ENCODE data around the gene MLYCD.

MLYCD gene

GRCh38 chr16:83856792-83857191 is 42.1 kb upstream of the MLYCD start:
- no peaks in the 10 kb centered on the region for H3K36me3 ChIP-seq (ENCODE audit: control insufficient read depth, low read length)
- H3K4me2 ChIP-seq (ENCODE audit: low read length), result no peak overlapping the region
- no peak overlapping the region for H3K27ac ChIP-seq (ENCODE audit: low read depth, low read length)
- no peaks in the 10 kb centered on the region for H3K79me2 ChIP-seq (ENCODE audit: control insufficient read depth, low read length)
- H3K9me3 ChIP-seq (ENCODE audit: control insufficient read depth, insufficient read depth, low read length), result no peaks in the 10 kb centered on the region
- H3K27me3 ChIP-seq (ENCODE audit: control insufficient read depth, low read length), result no peaks in the 10 kb centered on the region
- TF ChIP-seq CTCF (IDR thresholded peaks at IDR 0.05; ENCODE audit: low read depth, low read length, poor library complexity, severe bottlenecking), result no peak
- no peak for TF ChIP-seq EZH2phosphoT487 (IDR thresholded peaks at IDR 0.05; ENCODE audit: borderline replicate concordance, low read length)
- H3K4me3 ChIP-seq (ENCODE audit: low read length), result no peak overlapping the region
- no peaks in the 10 kb centered on the region for H3F3A ChIP-seq (ENCODE audit: control insufficient read depth, insufficient read depth)
- no peaks in the 10 kb centered on the region for H4K20me1 ChIP-seq (ENCODE audit: control insufficient read depth, insufficient read depth, low read depth, low read length)
- H3K4me1 ChIP-seq (ENCODE audit: control insufficient read depth, low read length), result no peaks in the 10 kb centered on the region
- H3K9me2 ChIP-seq (replicated peaks; ENCODE audit: control insufficient read depth, low read length), result no peaks in the 10 kb centered on the region

GRCh38 chr16:83859265-83859664 is 39.6 kb upstream of the MLYCD start:
- Histone ChIP-seq H3K4me2 (ENCODE audit: low read length) (no peak overlapping the region), H3K9me2 (replicated peaks; ENCODE audit: control insufficient read depth, low read length) (no peaks in the 10 kb centered on the region), H3K36me3 (ENCODE audit: control insufficient read depth, low read length) (no peaks in the 10 kb centered on the region), H3K4me3 (ENCODE audit: low read length) (no peak overlapping the region), H3K4me1 (ENCODE audit: control insufficient read depth, low read length) (no peaks in the 10 kb centered on the region), H3K79me2 (ENCODE audit: control insufficient read depth, low read length) (no peaks in the 10 kb centered on the region), H3K27ac (ENCODE audit: low read depth, low read length) (no peak overlapping the region), H3F3A (ENCODE audit: control insufficient read depth, insufficient read depth) (no peaks in the 10 kb centered on the region), H3K9me3 (ENCODE audit: control insufficient read depth, insufficient read depth, low read length) (no peaks in the 10 kb centered on the region), H3K27me3 (ENCODE audit: control insufficient read depth, low read length) (no peaks in the 10 kb centered on the region), H4K20me1 (ENCODE audit: control insufficient read depth, insufficient read depth, low read depth, low read length) (no peaks in the 10 kb centered on the region)
- TF ChIP-seq CTCF (IDR thresholded peaks at IDR 0.05; ENCODE audit: low read depth, low read length, poor library complexity, severe bottlenecking), result no peak
- no peak for TF ChIP-seq EZH2phosphoT487 (IDR thresholded peaks at IDR 0.05; ENCODE audit: borderline replicate concordance, low read length)

DNA sequence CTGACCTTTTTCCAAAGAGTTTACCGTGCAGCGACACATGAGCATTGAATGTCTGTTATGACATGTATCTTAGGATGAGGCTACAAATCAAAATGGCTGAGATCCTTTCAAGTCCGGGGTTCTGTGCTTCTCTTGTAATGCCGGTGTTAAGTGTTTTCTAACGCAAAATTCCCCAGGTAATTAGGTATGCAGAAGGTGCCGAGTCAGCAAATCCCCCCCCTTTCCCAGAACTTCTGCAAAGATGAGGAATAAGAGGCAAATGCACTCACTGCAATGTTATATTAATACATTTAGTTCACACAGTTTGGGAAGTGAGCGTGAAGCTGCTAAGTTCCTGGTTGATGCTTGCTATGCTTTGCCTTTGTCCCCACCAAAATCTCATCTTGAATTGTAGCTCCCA is 36.3 kb upstream of the MLYCD start:
- Histone ChIP-seq H4K20me1 (ENCODE audit: control insufficient read depth, insufficient read depth, low read depth, low read length) (no peaks in the 10 kb centered on the region), H3K4me2 (ENCODE audit: low read length) (no peak overlapping the region), H3K36me3 (ENCODE audit: control insufficient read depth, low read length) (no peaks in the 10 kb centered on the region), H3K79me2 (ENCODE audit: control insufficient read depth, low read length) (no peaks in the 10 kb centered on the region), H3K9me3 (ENCODE audit: control insufficient read depth, insufficient read depth, low read length) (no peaks in the 10 kb centered on the region), H3K4me1 (ENCODE audit: control insufficient read depth, low read length) (no peaks in the 10 kb centered on the region), H3K9me2 (replicated peaks; ENCODE audit: control insufficient read depth, low read length) (no peaks in the 10 kb centered on the region), H3K27me3 (ENCODE audit: control insufficient read depth, low read length) (no peaks in the 10 kb centered on the region), H3K4me3 (ENCODE audit: low read length) (no peak overlapping the region), H3F3A (ENCODE audit: control insufficient read depth, insufficient read depth) (no peaks in the 10 kb centered on the region), H3K27ac (ENCODE audit: low read depth, low read length) (no peak overlapping the region)
- TF ChIP-seq EZH2phosphoT487 (IDR thresholded peaks at IDR 0.05; ENCODE audit: borderline replicate concordance, low read length) (no peak), CTCF (IDR thresholded peaks at IDR 0.05; ENCODE audit: low read depth, low read length, poor library complexity, severe bottlenecking) (no peak)

GRCh38 chr16:83863682-83864081 is 35.2 kb upstream of the MLYCD start:
- H3K79me2 ChIP-seq (ENCODE audit: control insufficient read depth, low read length), result no peaks in the 10 kb centered on the region
- H3K27me3 ChIP-seq (ENCODE audit: control insufficient read depth, low read length), result no peaks in the 10 kb centered on the region
- no peak overlapping the region for H3K4me3 ChIP-seq (ENCODE audit: low read length)
- H3K4me2 ChIP-seq (ENCODE audit: low read length), result no peak overlapping the region
- no peaks in the 10 kb centered on the region for H3K4me1 ChIP-seq (ENCODE audit: control insufficient read depth, low read length)
- TF ChIP-seq EZH2phosphoT487 (IDR thresholded peaks at IDR 0.05; ENCODE audit: borderline replicate concordance, low read length) (no peak), CTCF (IDR thresholded peaks at IDR 0.05; ENCODE audit: low read depth, low read length, poor library complexity, severe bottlenecking) (no peak)
- no peaks in the 10 kb centered on the region for H3K36me3 ChIP-seq (ENCODE audit: control insufficient read depth, low read length)
- no peaks in the 10 kb centered on the region for H3K9me3 ChIP-seq (ENCODE audit: control insufficient read depth, insufficient read depth, low read length)
- no peaks in the 10 kb centered on the region for H3K9me2 ChIP-seq (replicated peaks; ENCODE audit: control insufficient read depth, low read length)
- no peaks in the 10 kb centered on the region for H4K20me1 ChIP-seq (ENCODE audit: control insufficient read depth, insufficient read depth, low read depth, low read length)
- no peaks in the 10 kb centered on the region for H3F3A ChIP-seq (ENCODE audit: control insufficient read depth, insufficient read depth)
- H3K27ac ChIP-seq (ENCODE audit: low read depth, low read length), result no peak overlapping the region

All from DOHH2 (cell line).